Gastrocnemius medialis (tissue), 4 donors: ENCODE results near the gene NME4. TPM values are rescaled to one million over a fixed set of nuclear protein-coding genes. Genes with fewer than 3 reads are reported as not detected.
"Not testable (repeated sequence)": the region's sequence is repeated elsewhere in the genome, so short reads cannot be mapped to it uniquely, and the experiment has no call there.

Experiments used
- ATAC-seq, 2 donors: fragments of 150-250 bp; one replicate each; pipeline ENCODE4 v1.9.1; 2016
- DNase-seq, 2 donors: peaks; one replicate each; pipeline ENCODE4 v3.0.0-alpha.2; 2019
- H3K27ac ChIP-seq, 4 donors: fragments of 200-600 bp; sonication (generic); 1 replicate in 1 of 4; 2 replicates in 3 of 4; pipeline ENCODE4 v1.5.1; 2016 to 2018; ENCODE audit warnings: mild to moderate bottlenecking in 2 of 4, moderate library complexity in 1 of 4
- H3K27me3 ChIP-seq, 3 donors: fragments of 200-600 bp; sonication (generic) in 2 of 3; 1 replicate in 1 of 3; 2 replicates in 2 of 3; pipeline versions ENCODE4 v1.5.1 to v1.6.0; 2016 to 2019; ENCODE audit warnings: mild to moderate bottlenecking in 1 of 3, moderate library complexity in 1 of 3
- H3K36me3 ChIP-seq, 2 donors: fragments of 200-600 bp; sonication (generic) in 1 of 2; one replicate each; pipeline ENCODE4 v1.5.1; 2017 to 2018
- H3K4me1 ChIP-seq, 2 donors: fragments of 200-600 bp; sonication (generic) in 1 of 2; one replicate each; pipeline ENCODE4 v1.5.1; 2016 to 2017; ENCODE audit warnings: mild to moderate bottlenecking in 2 of 2
- H3K4me3 ChIP-seq, 4 donors: fragments of 200-600 bp; sonication (generic) in 3 of 4; 1 replicate in 1 of 4; 2 replicates in 3 of 4; pipeline ENCODE4 v1.5.1; 2016 to 2019; ENCODE audit warnings: mild to moderate bottlenecking in 2 of 4
- H3K9me3 ChIP-seq, 3 donors: fragments of 200-600 bp; sonication (generic) in 2 of 3; 1 replicate in 1 of 3; 2 replicates in 2 of 3; pipeline ENCODE4 v1.5.1; 2016 to 2019
- POLR2A ChIP-seq, 2 donors: fragments of 450-650 bp; IDR thresholded peaks; one replicate each; pipeline ENCODE4 v1.6.1; 2017; ENCODE audit warnings: antibody characterized with exemption in 2 of 2, mild to moderate bottlenecking in 2 of 2, moderate library complexity in 2 of 2
- in situ Hi-C, 4 donors: fragments of 200-750 bp; cut with MboI; loops; one replicate each; pipeline versions ENCODE4 v1.15.0 to v1.8.0; 2017; ENCODE audit warnings: low sequenced_read_pairs in 4 of 4
- intact Hi-C: fragments of 100-400 bp; cut with DNase I; formaldehyde crosslinking; loops from one replicate; pipeline ENCODE4 v1.15.1; 2023; ENCODE audit warnings: low total_unique reads
- total RNA-seq, 4 donors: library from RNA; depleted of rRNA; stranded (reverse); fragments of >200 nt; gene quantifications; one replicate each; pipeline versions ENCODE4 v1.1.0 to v1.2.3, GENCODE V29; 2016
- TF ChIP-seq, protein P1 (sequence below), 5 experiments: fragments of 450-650 bp in 3 of 5; fragments of 200-600 bp in 2 of 5; sonication (generic) in 2 of 5; IDR thresholded peaks in 4 of 5; conservative IDR thresholded peaks in 1 of 5; 1 replicate in 4 of 5; 2 replicates in 1 of 5; pipeline ENCODE4 v1.5.1; 2016 to 2019; ENCODE audit warnings: antibody characterized with exemption in 5 of 5, mild to moderate bottlenecking in 3 of 5, moderate library complexity in 3 of 5

NME4 gene
- total RNA-seq, 4 donors from 2014 or later, result 11.6 to 19.3 (median 16.3) TPM

DNA sequence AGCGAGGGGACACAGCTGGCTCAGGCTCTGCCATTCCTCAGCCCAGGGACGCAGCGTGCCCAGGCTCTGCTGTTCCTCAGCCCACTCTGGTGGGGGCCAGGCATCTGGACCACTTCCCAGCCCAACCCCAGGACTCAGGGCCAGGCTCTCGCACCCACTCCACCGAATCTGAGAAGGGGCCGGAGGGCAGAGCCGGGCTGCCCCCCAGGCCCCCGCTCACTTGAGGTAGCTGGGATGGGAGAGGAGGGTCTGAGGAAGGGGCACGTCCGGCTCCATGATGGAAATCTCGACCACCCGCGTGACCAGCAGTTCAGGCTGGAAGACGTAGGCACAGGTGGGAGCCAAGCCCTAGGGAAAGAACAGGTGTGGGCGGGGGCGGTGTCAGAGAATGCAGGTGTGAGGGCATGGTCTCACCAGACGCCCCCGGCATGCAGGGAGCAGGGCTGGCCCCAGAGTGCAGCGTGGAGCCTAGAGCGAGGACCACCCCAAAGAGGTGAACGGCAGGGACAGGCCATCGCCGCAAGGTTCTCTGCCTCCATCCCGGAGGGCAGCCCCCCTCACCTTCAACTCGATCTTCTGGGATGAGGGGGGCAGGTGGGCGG, 20.1 kb upstream of the NME4 start:
- peaks cover 0 to 38% of the 10 kb centered on the region in 2 donors for H3K36me3 ChIP-seq
- H3K9me3 ChIP-seq, result no peaks in the 10 kb centered on the region
- H3K4me3 ChIP-seq, result no peak overlapping the region
- in situ Hi-C loops, result no loop called here
- TF ChIP-seq, protein P1, sequence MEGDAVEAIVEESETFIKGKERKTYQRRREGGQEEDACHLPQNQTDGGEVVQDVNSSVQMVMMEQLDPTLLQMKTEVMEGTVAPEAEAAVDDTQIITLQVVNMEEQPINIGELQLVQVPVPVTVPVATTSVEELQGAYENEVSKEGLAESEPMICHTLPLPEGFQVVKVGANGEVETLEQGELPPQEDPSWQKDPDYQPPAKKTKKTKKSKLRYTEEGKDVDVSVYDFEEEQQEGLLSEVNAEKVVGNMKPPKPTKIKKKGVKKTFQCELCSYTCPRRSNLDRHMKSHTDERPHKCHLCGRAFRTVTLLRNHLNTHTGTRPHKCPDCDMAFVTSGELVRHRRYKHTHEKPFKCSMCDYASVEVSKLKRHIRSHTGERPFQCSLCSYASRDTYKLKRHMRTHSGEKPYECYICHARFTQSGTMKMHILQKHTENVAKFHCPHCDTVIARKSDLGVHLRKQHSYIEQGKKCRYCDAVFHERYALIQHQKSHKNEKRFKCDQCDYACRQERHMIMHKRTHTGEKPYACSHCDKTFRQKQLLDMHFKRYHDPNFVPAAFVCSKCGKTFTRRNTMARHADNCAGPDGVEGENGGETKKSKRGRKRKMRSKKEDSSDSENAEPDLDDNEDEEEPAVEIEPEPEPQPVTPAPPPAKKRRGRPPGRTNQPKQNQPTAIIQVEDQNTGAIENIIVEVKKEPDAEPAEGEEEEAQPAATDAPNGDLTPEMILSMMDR (IDR thresholded peaks at IDR 0.05 in 4 of 5, conservative IDR thresholded peaks at IDR 0.05 in 1 of 5), result no peak
- TF ChIP-seq POLR2A (IDR thresholded peaks at IDR 0.05), result no peak
- intact Hi-C loops, result no loop called here
- ATAC-seq (no peak), DNase-seq (no peak)
- no peaks in the 10 kb centered on the region for H3K27me3 ChIP-seq
- peaks cover 9 to 12% of the 10 kb centered on the region in 2 donors for H3K4me1 ChIP-seq
- no peak overlapping the region for H3K27ac ChIP-seq

DNA sequence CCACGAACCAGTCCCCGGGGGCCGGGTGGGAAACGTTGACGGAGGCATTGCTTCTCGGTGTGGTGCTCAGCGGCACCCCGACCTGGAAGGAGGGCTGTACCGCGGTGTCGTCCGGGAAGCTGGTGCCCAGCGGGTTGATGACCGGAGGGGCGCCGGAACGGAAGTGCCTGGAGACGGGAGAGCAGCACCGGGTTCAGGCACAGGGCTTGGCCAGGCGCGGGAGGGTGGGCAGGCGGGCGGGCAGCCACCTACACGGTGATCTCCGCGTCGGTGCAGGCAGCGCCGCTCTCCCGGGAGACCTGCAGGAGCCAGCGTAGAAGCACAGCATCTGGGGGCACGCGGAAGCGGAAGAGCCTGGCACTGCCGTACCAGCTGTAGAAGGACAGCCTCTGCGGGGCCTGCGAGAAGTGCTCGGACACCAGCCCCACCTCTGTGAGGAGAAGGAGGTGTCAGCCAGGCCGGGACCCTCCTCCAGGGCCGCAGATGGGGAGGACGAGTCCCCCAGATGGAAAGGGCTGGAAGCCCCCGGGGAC, 19.5 kb upstream of the NME4 start:
- peaks cover 0 to 38% of the 10 kb centered on the region in 2 donors for H3K36me3 ChIP-seq
- H3K4me3 ChIP-seq, result no peak overlapping the region
- ATAC-seq (no peak), DNase-seq (no peak)
- TF ChIP-seq, protein P1 (IDR thresholded peaks at IDR 0.05 in 4 of 5, conservative IDR thresholded peaks at IDR 0.05 in 1 of 5), result no peak
- no peak for TF ChIP-seq POLR2A (IDR thresholded peaks at IDR 0.05)
- intact Hi-C loops (no loop called here), in situ Hi-C loops (no loop called here)
- H3K27ac ChIP-seq, result no peak overlapping the region
- H3K27me3 ChIP-seq, result no peaks in the 10 kb centered on the region
- peaks cover 9 to 12% of the 10 kb centered on the region in 2 donors for H3K4me1 ChIP-seq
- H3K9me3 ChIP-seq, result no peaks in the 10 kb centered on the region

DNA sequence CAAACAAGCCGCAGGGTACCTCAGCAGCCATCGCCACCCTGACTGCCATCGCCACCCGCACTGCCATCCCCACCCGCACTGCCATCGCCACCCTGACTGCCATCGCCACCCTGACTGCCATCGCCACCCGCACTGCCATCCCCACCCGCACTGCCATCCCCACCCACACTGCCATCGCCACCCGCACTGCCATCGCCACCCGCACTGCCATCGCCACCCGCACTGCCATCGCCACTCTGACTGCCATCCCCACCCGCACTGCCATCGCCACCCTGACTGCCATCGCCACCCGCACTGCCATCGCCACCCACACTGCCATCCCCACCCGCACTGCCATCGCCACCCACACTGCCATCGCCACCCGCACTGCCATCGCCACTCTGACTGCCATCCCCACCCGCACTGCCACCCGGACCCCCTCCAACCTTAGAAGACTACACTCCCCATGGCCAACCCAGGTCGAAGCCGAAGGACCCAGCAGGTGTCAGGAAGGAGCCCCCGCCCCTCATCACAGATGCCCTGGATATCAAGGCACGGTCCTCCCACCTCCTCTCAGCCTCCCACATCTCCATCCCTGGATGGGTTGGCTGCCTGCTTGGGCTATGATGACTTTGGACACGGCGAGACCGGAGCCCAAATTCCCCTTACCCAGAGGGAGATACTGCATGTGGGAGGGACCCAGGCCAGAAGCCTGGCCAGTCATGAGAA, 18.7 kb upstream of the NME4 start:
- H3K27ac ChIP-seq, H3K27me3 ChIP-seq, H3K9me3 ChIP-seq, ATAC-seq, DNase-seq, in situ Hi-C loops, H3K4me3 ChIP-seq, intact Hi-C loops: not testable (repeated sequence)
- peaks cover 0 to 38% of the 10 kb centered on the region in 2 donors for H3K36me3 ChIP-seq
- peaks cover 15 to 19% of the 10 kb centered on the region in 2 donors for H3K4me1 ChIP-seq

DNA sequence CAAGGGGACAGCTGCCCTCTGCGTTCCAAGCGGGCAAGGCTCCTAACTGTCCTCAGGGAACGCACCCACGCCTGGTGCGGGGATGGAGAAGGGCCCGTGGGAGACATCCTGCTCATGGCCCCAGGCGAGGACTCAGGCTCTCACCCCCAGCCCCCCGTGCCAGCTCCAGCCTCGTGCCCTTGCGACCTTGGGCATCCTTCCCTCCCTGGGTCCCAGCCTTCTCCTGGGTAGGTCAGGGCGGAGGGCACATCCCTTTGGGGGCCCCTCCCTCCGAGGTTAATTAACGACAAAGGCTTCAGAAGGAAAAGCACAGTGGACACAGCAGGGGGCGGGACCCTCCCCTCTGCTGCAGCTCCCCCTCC, 18.2 kb upstream of the NME4 start:
- H3K36me3 ChIP-seq, result peaks cover 0 to 33% of the 10 kb centered on the region in 2 donors
- no peak overlapping the region for H3K4me3 ChIP-seq
- in situ Hi-C loops (no loop called here), intact Hi-C loops (no loop called here)
- H3K27ac ChIP-seq, result no peak overlapping the region
- TF ChIP-seq, protein P1 (IDR thresholded peaks at IDR 0.05 in 4 of 5, conservative IDR thresholded peaks at IDR 0.05 in 1 of 5), result no peak
- no peak for TF ChIP-seq POLR2A (IDR thresholded peaks at IDR 0.05)
- H3K27me3 ChIP-seq, result no peaks in the 10 kb centered on the region
- peaks cover 20 to 21% of the 10 kb centered on the region in 2 donors for H3K4me1 ChIP-seq
- ATAC-seq, result no peak
- no peak for DNase-seq
- no peaks in the 10 kb centered on the region for H3K9me3 ChIP-seq

DNA sequence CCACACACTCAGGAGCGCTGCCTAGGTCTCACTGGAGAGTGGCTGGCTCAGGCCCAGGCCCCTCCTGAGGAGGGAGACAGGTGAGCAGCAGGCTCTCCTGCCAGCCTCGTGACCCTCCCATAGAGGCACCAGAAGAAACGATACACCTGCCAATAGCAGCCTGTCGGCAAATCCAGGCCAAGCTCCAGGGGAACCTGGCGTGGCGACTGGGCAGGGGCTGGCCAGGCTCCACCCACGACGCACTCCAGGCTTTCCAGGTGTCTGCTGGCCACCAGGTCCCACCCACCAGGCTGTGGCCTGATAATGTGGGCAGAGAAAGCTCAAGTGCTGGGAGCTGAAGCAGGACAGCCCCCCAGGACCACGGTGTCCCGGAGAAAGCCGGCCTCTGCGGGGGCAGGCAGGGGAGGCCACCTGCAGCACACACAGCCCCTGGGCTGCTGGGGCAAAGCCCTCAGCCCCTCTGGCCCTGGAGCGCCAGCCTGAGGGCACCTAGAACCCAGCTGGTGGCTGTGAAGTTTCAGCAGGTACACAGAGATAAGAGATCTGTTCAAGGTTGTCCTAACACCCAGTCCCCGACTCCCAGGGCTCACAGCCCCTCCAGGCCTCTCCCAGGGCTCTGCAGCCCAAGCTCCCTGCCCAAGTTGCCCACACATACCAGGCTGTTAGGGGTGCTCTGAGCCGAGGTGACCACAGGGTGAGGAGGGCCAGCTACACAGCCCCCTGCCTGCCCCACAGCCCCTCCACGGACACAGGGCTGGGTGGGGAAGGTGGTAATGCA, 17.6 kb upstream of the NME4 start:
- no peak for DNase-seq
- intact Hi-C loops, result no loop called here
- ATAC-seq, result no peak
- Histone ChIP-seq H3K4me1 (peaks cover 25 to 26% of the 10 kb centered on the region in 2 donors), H3K27ac (no peak overlapping the region), H3K9me3 (no peaks in the 10 kb centered on the region), H3K27me3 (no peaks in the 10 kb centered on the region), H3K4me3 (no peak overlapping the region), H3K36me3 (peaks cover 0 to 27% of the 10 kb centered on the region in 2 donors)
- in situ Hi-C loops, result no loop called here
- TF ChIP-seq, protein P1 (IDR thresholded peaks at IDR 0.05 in 4 of 5, conservative IDR thresholded peaks at IDR 0.05 in 1 of 5), result no peak
- TF ChIP-seq POLR2A (IDR thresholded peaks at IDR 0.05), result no peak
